Lower lobe of right lung (tissue), 2 donors: ENCODE results near the gene CITED4. TPM values are rescaled to one million over a fixed set of nuclear protein-coding genes. Genes with fewer than 3 reads are reported as not detected.

Experiments used
- ATAC-seq, 2 donors: fragments of 200-7000 bp; cut with Tn5 transposase; one replicate each; pipeline ENCODE4 v1.9.1; 2020 to 2022; ENCODE audit warnings: mild to moderate bottlenecking in 2 of 2, moderate library complexity in 2 of 2
- DNase-seq: peaks from one replicate; pipeline ENCODE4 v3.0.0-alpha.2; 2020
- H3K27ac ChIP-seq: fragments of 200-600 bp; one replicate; pipeline ENCODE4 v1.8.0; 2022
- H3K27me3 ChIP-seq: fragments of 200-600 bp; one replicate; pipeline ENCODE4 v1.8.0; 2022; ENCODE audit warnings: low read depth
- H3K36me3 ChIP-seq: fragments of 200-600 bp; one replicate; pipeline ENCODE4 v1.8.0; 2022; ENCODE audit warnings: mild to moderate bottlenecking
- H3K4me1 ChIP-seq: fragments of 200-600 bp; one replicate; pipeline ENCODE4 v1.8.0; 2022
- H3K4me3 ChIP-seq: fragments of 200-600 bp; one replicate; pipeline ENCODE4 v1.8.0; 2022; ENCODE audit warnings: mild to moderate bottlenecking
- H3K9me3 ChIP-seq: fragments of 200-600 bp; one replicate; pipeline ENCODE4 v1.8.0; 2022
- intact Hi-C: fragments of 100-400 bp; cut with DNase I; formaldehyde crosslinking; loops from one replicate; pipeline ENCODE4 v1.11.0; 2022
- total RNA-seq: library from RNA; stranded (reverse); fragmentation: NEBNext Ultra II Directional; extraction: Animal tissue kit (Norgen Biotek cat#: 25700); gene quantifications from one replicate; pipeline ENCODE4 v1.2.1, GENCODE V29; 2021
- TF ChIP-seq, protein P1 (sequence below): fragments of 200-600 bp; IDR thresholded peaks from one replicate; pipeline ENCODE4 v1.8.0; 2022; ENCODE audit warnings: antibody characterized with exemption, mild to moderate bottlenecking
- donor health status: DM: no; HTN: yes; CAD: no; lungs with severe emphysema.

CITED4 gene
- total RNA-seq, 1 donor from 2014 or later = 13.9 TPM

- no peak for DNase-seq
- intact Hi-C loops = no loop called here
- no peaks in the 10 kb centered on the region for H3K4me1 ChIP-seq
- H3K27me3 ChIP-seq = no peaks in the 10 kb centered on the region
- no peak overlapping the region for H3K27ac ChIP-seq
- TF ChIP-seq, protein P1, sequence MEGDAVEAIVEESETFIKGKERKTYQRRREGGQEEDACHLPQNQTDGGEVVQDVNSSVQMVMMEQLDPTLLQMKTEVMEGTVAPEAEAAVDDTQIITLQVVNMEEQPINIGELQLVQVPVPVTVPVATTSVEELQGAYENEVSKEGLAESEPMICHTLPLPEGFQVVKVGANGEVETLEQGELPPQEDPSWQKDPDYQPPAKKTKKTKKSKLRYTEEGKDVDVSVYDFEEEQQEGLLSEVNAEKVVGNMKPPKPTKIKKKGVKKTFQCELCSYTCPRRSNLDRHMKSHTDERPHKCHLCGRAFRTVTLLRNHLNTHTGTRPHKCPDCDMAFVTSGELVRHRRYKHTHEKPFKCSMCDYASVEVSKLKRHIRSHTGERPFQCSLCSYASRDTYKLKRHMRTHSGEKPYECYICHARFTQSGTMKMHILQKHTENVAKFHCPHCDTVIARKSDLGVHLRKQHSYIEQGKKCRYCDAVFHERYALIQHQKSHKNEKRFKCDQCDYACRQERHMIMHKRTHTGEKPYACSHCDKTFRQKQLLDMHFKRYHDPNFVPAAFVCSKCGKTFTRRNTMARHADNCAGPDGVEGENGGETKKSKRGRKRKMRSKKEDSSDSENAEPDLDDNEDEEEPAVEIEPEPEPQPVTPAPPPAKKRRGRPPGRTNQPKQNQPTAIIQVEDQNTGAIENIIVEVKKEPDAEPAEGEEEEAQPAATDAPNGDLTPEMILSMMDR = no peak
- H3K36me3 ChIP-seq = no peaks in the 10 kb centered on the region
- H3K4me3 ChIP-seq = no peak overlapping the region
- no peak for ATAC-seq
- H3K9me3 ChIP-seq = no peaks in the 10 kb centered on the region
These were observed 20.6 kb downstream of the CITED4 start for GRCh38 chr1:40841602-40842001.

GRCh38 chr1:40840526-40841323, 21.4 kb downstream of the CITED4 start:
- intact Hi-C loops = no loop called here
- H3K9me3 ChIP-seq = no peaks in the 10 kb centered on the region
- no peaks in the 10 kb centered on the region for H3K27me3 ChIP-seq
- no peak overlapping the region for H3K27ac ChIP-seq
- no peaks in the 10 kb centered on the region for H3K36me3 ChIP-seq
- H3K4me3 ChIP-seq = no peak overlapping the region
- ATAC-seq (no peak), DNase-seq (no peak)
- no peaks in the 10 kb centered on the region for H3K4me1 ChIP-seq
- TF ChIP-seq, protein P1 = no peak

DNA sequence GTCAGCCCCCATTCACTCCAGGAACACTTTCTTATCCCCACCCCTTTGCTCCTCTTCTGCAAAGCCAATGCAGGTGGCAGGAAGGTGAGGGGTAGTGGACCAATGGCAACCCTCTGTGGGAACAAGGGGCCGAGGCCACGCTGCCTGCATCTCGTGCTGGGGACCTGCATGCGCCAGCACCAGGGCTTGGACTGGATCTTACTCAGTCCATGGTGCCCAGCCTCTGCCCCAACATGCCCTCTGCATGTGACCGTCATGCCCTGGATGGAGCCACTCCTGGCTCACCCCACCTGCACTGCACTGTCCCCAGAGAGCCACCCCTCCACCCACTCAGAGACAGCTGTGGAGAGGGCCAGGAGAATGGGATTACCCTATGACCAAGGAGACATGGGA, 22.2 kb downstream of the CITED4 start:
- Histone ChIP-seq H3K27me3 (no peaks in the 10 kb centered on the region), H3K9me3 (no peaks in the 10 kb centered on the region), H3K4me1 (no peaks in the 10 kb centered on the region), H3K27ac (no peak overlapping the region), H3K4me3 (no peak overlapping the region), H3K36me3 (no peaks in the 10 kb centered on the region)
- TF ChIP-seq, protein P1 = no peak
- intact Hi-C loops = no loop called here
- DNase-seq = no peak
- ATAC-seq = no peak

DNA sequence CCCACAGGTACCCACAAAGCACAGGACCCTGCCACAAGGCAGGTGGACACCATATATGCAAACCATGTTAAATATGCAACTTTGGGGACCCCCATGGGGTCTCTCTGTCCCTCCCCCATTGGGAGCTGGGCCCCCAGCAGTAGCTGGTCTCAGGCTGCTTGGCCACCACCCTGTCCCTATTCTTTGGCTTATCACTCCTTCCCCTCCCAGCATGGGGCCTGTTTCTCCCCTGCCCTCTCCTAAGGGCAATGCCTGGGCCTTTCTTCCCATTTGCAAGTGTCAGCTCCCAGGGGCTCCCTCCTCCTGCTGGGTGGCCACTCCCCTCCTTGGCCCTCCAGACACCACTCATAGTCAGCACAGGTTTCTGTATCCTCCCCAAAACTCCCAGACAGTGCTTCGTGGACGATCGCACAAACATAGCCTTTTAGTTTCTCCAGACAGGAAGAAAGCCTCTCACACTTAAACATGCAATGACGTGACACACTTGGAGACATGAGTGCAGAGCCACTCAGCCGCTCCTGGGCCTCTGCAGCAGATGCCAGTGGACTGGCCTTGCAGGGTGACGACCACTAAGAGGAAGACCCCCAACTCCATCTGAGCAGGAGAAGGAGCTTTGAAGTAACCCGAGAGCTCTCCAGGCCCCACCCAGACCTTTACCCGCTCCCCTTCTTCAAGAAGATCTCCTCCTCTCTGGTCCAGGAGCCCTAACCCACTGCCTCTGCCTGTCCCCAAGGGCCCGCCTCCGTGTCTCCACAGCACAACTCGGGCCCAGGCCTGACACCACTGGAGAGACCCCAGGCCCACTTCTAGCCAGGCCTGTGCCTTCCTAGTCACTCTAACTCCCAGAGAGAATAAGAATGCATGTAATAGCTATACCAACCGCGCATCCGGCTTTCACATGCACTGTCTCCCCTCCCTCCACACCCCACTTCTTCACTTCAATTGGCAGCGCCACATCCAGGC, 22.9 kb downstream of the CITED4 start:
- no peak overlapping the region for H3K4me3 ChIP-seq
- H3K9me3 ChIP-seq = no peaks in the 10 kb centered on the region
- no peak overlapping the region for H3K27ac ChIP-seq
- H3K36me3 ChIP-seq = no peaks in the 10 kb centered on the region
- intact Hi-C loops = no loop called here
- ATAC-seq (peak; percentile 26 to 76), DNase-seq (no peak)
- no peaks in the 10 kb centered on the region for H3K4me1 ChIP-seq
- TF ChIP-seq, protein P1 = no peak
- no peaks in the 10 kb centered on the region for H3K27me3 ChIP-seq

DNA sequence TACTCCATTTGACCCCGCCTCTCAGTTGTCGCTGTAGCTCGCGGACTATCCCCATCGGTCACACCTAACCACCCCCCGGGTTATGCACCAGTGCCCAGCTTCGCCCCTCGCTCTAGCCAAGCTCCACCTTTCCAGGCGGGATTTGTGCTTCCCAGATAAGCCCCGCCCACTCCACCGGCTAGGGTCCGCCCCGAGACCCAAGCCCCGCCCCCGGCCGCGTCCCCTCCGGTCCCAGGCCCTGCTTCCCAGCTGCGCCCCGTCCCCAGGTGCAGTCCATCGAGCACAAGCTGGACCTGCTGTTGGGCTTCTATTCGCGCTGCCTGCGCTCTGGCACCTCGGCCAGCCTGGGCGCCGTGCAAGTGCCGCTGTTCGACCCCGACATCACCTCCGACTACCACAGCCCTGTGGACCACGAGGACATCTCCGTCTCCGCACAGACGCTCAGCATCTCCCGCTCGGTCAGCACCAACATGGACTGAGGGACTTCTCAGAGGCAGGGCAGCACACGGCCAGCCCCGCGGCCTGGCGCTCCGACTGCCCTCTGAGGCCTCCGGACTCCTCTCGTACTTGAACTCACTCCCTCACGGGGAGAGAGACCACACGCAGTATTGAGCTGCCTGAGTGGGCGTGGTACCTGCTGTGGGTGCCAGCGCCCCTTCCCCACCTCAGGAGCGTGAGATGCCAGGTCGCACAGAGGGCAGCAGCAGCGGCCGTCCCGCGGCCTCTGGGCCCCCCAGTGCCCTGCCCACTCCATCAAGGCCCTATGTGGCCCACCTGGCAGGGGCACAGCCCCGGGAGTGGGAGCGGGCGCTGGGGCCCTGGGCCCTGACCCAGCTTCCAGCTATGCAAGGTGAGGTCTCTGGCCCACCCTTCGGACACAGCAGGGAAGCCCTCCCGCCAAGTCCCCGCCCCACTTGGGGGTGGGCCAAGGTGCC, 23.9 kb downstream of the CITED4 start:
- DNase-seq (no peak), ATAC-seq (peak in 1 of 2 donors; percentile 11)
- Histone ChIP-seq H3K36me3 (no peaks in the 10 kb centered on the region), H3K27ac (no peak overlapping the region), H3K4me1 (no peaks in the 10 kb centered on the region), H3K27me3 (no peaks in the 10 kb centered on the region), H3K4me3 (no peak overlapping the region), H3K9me3 (no peaks in the 10 kb centered on the region)
- intact Hi-C loops = no loop called here
- TF ChIP-seq, protein P1 = no peak
